Measurements from ENCODE around the gene SLC37A4. TPM values are rescaled to one million over a fixed set of nuclear protein-coding genes. Genes with fewer than 3 reads are reported as not detected.
"Not testable (repeated sequence)": the region's sequence is repeated elsewhere in the genome, so short reads cannot be mapped to it uniquely, and the experiment has no call there.

SLC37A4 gene
- polyA plus RNA-seq, 1 donor (not counting 4 experiments of a cell fraction or from before 2014, with no cell fraction given): 20.2 TPM

DNA sequence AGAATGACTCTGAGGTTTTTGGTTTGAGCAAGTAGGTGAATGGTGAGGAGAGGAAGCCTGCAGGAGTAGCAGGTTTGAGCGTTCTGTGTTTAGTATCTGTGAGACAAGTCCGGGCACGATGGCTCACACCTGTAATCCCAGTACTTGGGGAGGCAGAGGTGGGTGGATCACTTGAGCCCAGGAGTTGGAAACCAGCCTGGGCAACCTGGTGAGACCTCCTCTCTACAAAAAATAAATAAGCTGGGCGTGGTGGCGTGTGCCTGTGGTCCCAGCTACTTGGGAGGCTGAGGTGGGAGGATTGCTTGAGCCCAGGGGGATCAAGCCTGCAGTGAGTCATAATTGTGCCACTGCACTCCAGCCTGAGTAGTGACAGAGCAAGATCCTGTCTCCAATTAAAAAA is 42.4 kb downstream of the SLC37A4 start:
- no peak overlapping the region for H3K9ac ChIP-seq (ENCODE audit: control insufficient read depth, extremely low read depth, insufficient read depth, low read length)
- FAIRE-seq: peak; percentile 75
- DNase-seq (ENCODE audit: low read depth, low spot score): peak; percentile 78
- H3K9me1 ChIP-seq (ENCODE audit: control insufficient read depth, extremely low read depth, insufficient read depth, low read length): no peaks in the 10 kb centered on the region
- H3K79me2 ChIP-seq (ENCODE audit: control insufficient read depth, insufficient read depth, low read length): no peaks in the 10 kb centered on the region
- no peaks in the 10 kb centered on the region for H3K9me3 ChIP-seq (ENCODE audit: control insufficient read depth, low read depth, low read length)
- H3K27me3 ChIP-seq (ENCODE audit: control insufficient read depth, extremely low read depth, insufficient read depth, low read length): no peaks in the 10 kb centered on the region
- no peak overlapping the region for H3K27ac ChIP-seq (ENCODE audit: control insufficient read depth, insufficient read depth, low read length)
- H3K4me2 ChIP-seq (ENCODE audit: control insufficient read depth, extremely low read depth, insufficient read depth, low read depth, low read length): no peak overlapping the region
- H2AFZ ChIP-seq (ENCODE audit: control insufficient read depth, low read length): no peak overlapping the region
- H3K4me3 ChIP-seq (ENCODE audit: control insufficient read depth in 2 of 3, extremely low read depth in 1 of 3, insufficient read depth in 2 of 3, low read depth in 1 of 3, low read length in 3 of 3): no peak overlapping the region
- H3K36me3 ChIP-seq (ENCODE audit: control insufficient read depth in 2 of 2, extremely low read depth in 1 of 2, insufficient read depth in 2 of 2, low read length in 2 of 2): no peaks in the 10 kb centered on the region
- H4K20me1 ChIP-seq (ENCODE audit: control insufficient read depth, extremely low read depth, insufficient read depth, low read length): no peaks in the 10 kb centered on the region
- peaks cover 9% of the 10 kb centered on the region for H3K4me1 ChIP-seq (ENCODE audit: control insufficient read depth, extremely low read depth, insufficient read depth, low read length)
- dilution Hi-C loops (cut with MboI; ENCODE audit: extremely low pct_ligation_motif_present, low sequenced_read_pairs): no loop called here
- TF ChIP-seq, protein P1, sequence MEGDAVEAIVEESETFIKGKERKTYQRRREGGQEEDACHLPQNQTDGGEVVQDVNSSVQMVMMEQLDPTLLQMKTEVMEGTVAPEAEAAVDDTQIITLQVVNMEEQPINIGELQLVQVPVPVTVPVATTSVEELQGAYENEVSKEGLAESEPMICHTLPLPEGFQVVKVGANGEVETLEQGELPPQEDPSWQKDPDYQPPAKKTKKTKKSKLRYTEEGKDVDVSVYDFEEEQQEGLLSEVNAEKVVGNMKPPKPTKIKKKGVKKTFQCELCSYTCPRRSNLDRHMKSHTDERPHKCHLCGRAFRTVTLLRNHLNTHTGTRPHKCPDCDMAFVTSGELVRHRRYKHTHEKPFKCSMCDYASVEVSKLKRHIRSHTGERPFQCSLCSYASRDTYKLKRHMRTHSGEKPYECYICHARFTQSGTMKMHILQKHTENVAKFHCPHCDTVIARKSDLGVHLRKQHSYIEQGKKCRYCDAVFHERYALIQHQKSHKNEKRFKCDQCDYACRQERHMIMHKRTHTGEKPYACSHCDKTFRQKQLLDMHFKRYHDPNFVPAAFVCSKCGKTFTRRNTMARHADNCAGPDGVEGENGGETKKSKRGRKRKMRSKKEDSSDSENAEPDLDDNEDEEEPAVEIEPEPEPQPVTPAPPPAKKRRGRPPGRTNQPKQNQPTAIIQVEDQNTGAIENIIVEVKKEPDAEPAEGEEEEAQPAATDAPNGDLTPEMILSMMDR (optimal IDR thresholded peaks at IDR 0.05 in 1 of 3, IDR thresholded peaks at IDR 0.05 in 1 of 3, conservative IDR thresholded peaks at IDR 0.05 in 1 of 3; ENCODE audit: extremely low read depth in 1 of 3, insufficient read depth in 2 of 3, low read length in 3 of 3): no peak
- TF ChIP-seq EZH2 (IDR thresholded peaks at IDR 0.05; ENCODE audit: low read length): no peak

DNA sequence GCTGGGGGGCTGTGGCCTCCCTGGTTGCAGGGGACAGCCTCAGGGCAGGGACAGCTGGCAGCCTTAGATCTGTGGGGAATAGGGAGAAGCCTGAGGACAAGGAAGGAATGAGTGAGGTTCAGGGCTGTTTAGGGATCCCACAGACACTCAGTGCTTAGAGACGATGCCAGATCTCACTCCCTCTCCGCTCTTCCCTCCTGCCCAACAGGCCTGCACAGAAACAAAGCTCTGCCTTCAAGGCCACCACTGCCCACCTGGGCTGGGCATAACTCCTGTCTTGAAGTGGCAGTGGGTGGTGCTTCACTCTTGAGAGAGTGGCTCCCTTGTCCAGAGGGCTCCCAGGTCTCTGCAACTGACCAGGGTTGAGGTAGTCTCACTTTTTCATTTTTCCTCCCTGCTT is 45.9 kb downstream of the SLC37A4 start:
- no peak overlapping the region for H3K4me3 ChIP-seq (ENCODE audit: control insufficient read depth in 2 of 3, extremely low read depth in 1 of 3, insufficient read depth in 2 of 3, low read depth in 1 of 3, low read length in 3 of 3)
- H3K79me2 ChIP-seq (ENCODE audit: control insufficient read depth, insufficient read depth, low read length): no peaks in the 10 kb centered on the region
- H2AFZ ChIP-seq (ENCODE audit: control insufficient read depth, low read length): no peak overlapping the region
- H3K9me1 ChIP-seq (ENCODE audit: control insufficient read depth, extremely low read depth, insufficient read depth, low read length): no peaks in the 10 kb centered on the region
- H3K9ac ChIP-seq (ENCODE audit: control insufficient read depth, extremely low read depth, insufficient read depth, low read length): no peak overlapping the region
- H3K4me1 ChIP-seq (ENCODE audit: control insufficient read depth, extremely low read depth, insufficient read depth, low read length): peaks cover 9% of the 10 kb centered on the region
- no peaks in the 10 kb centered on the region for H3K27me3 ChIP-seq (ENCODE audit: control insufficient read depth, extremely low read depth, insufficient read depth, low read length)
- DNase-seq (ENCODE audit: low read depth, low spot score) (no peak), FAIRE-seq (no peak)
- H3K36me3 ChIP-seq (ENCODE audit: control insufficient read depth in 2 of 2, extremely low read depth in 1 of 2, insufficient read depth in 2 of 2, low read length in 2 of 2): no peaks in the 10 kb centered on the region
- H3K4me2 ChIP-seq (ENCODE audit: control insufficient read depth, extremely low read depth, insufficient read depth, low read depth, low read length): no peak overlapping the region
- dilution Hi-C loops (cut with MboI; ENCODE audit: extremely low pct_ligation_motif_present, low sequenced_read_pairs): no loop called here
- TF ChIP-seq, protein P1 (optimal IDR thresholded peaks at IDR 0.05 in 1 of 3, IDR thresholded peaks at IDR 0.05 in 1 of 3, conservative IDR thresholded peaks at IDR 0.05 in 1 of 3; ENCODE audit: extremely low read depth in 1 of 3, insufficient read depth in 2 of 3, low read length in 3 of 3): no peak
- TF ChIP-seq EZH2 (IDR thresholded peaks at IDR 0.05; ENCODE audit: low read length): no peak
- H3K27ac ChIP-seq (ENCODE audit: control insufficient read depth, insufficient read depth, low read length): no peak overlapping the region
- H4K20me1 ChIP-seq (ENCODE audit: control insufficient read depth, extremely low read depth, insufficient read depth, low read length): no peaks in the 10 kb centered on the region
- H3K9me3 ChIP-seq (ENCODE audit: control insufficient read depth, low read depth, low read length): no peaks in the 10 kb centered on the region

DNA sequence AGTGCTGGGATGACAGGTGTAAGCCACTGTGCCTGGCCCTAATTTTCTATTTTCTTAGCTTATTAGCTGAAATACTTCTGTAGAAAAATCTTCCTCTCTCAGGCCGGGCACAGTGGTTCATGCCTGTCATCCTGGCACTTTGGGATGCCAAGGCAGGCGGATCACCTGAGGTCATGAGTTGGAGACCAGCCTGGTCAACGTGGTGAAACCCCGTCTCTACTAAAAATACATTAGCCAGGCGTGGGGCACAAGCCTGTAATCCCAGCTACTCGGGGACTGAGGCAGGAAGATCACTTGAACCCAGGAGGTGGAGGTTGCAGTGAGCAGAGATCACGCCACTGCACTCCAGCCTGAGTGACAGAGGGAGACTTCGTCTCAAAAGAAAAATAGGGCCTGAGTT is 46.3 kb downstream of the SLC37A4 start:
- H3K79me2 ChIP-seq (ENCODE audit: control insufficient read depth, insufficient read depth, low read length); DNase-seq (ENCODE audit: low read depth, low spot score); H3K4me3 ChIP-seq (ENCODE audit: control insufficient read depth in 2 of 3, extremely low read depth in 1 of 3, insufficient read depth in 2 of 3, low read depth in 1 of 3, low read length in 3 of 3); H3K4me2 ChIP-seq (ENCODE audit: control insufficient read depth, extremely low read depth, insufficient read depth, low read depth, low read length); H3K27me3 ChIP-seq (ENCODE audit: control insufficient read depth, extremely low read depth, insufficient read depth, low read length); H2AFZ ChIP-seq (ENCODE audit: control insufficient read depth, low read length); H3K9me3 ChIP-seq (ENCODE audit: control insufficient read depth, low read depth, low read length); dilution Hi-C loops (cut with MboI; ENCODE audit: extremely low pct_ligation_motif_present, low sequenced_read_pairs); H3K4me1 ChIP-seq (ENCODE audit: control insufficient read depth, extremely low read depth, insufficient read depth, low read length); H3K9me1 ChIP-seq (ENCODE audit: control insufficient read depth, extremely low read depth, insufficient read depth, low read length); H3K36me3 ChIP-seq (ENCODE audit: control insufficient read depth in 2 of 2, extremely low read depth in 1 of 2, insufficient read depth in 2 of 2, low read length in 2 of 2); H3K9ac ChIP-seq (ENCODE audit: control insufficient read depth, extremely low read depth, insufficient read depth, low read length); H4K20me1 ChIP-seq (ENCODE audit: control insufficient read depth, extremely low read depth, insufficient read depth, low read length); H3K27ac ChIP-seq (ENCODE audit: control insufficient read depth, insufficient read depth, low read length); FAIRE-seq: not testable (repeated sequence)
